Measurements from ENCODE around the gene POLR1A.

The POLR1A gene

GRCh38 chr2:86019121-86019520 lies 86.6 kb downstream of the POLR1A start:
- DNase-seq = no peak

- DNase-seq = no peak
These were observed 87.5 kb downstream of the POLR1A start for GRCh38 chr2:86017901-86018896.

DNA sequence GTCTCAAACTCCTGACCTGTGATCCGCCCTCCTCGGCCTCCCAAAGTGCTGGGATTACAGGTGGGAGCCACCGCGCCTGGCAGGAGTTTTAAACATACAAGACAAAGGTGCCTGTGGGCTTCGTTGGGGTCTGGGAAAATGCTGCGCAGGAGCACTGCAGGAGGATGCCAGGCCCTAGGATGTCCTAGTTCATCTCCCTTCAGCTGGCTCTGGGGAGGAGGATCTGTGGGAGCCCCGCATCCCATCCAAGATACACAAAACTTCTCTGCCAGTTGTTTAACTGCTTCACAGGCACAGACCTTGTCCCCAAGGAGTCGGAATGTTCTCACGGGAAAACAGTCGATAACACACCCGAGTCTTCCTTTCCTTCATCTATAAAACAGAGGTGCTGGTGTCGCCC lies 89.1 kb downstream of the POLR1A start:
- DNase-seq = no peak

DNA sequence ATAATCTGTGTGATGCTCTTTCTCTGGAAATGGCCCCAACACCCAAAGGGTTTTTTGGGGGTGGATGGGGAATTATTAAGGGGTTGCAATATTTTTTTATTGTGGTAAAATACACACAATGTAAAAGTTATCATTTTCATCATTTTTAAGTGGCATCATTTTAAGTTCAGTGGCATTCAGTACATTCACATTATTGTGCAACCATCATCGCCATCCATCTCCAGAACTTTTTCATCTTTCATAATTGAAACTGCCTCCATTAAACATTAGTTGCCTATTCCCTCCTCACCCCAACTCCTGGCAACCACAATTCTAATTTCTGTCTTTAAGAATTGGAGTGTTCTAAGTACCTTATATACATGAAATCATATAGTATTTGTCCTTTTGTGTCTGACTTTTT lies 90.0 kb downstream of the POLR1A start:
- no peak for DNase-seq

DNA sequence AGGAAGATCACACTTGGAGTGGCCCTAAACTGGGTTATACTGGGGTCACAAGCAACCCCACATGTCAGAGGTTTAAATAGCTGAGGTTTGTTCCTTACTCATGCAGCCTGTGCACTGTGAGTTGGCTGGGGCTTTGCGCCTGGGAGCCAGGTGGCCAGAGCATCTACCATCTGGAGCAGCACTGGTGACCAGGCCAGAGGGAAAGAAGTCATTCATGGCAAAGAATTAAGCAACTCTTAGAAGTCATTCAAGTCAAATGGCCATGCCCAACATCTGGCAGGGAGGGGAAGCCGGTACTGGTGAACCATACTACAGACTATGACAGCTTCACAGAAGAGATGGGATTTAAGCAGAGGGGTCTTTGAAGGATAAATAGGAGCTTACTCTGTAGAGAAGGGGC lies 90.7 kb downstream of the POLR1A start:
- no peak for DNase-seq

GRCh38 chr2:86014493-86014892 lies 91.2 kb downstream of the POLR1A start:
- no peak for DNase-seq

DNA sequence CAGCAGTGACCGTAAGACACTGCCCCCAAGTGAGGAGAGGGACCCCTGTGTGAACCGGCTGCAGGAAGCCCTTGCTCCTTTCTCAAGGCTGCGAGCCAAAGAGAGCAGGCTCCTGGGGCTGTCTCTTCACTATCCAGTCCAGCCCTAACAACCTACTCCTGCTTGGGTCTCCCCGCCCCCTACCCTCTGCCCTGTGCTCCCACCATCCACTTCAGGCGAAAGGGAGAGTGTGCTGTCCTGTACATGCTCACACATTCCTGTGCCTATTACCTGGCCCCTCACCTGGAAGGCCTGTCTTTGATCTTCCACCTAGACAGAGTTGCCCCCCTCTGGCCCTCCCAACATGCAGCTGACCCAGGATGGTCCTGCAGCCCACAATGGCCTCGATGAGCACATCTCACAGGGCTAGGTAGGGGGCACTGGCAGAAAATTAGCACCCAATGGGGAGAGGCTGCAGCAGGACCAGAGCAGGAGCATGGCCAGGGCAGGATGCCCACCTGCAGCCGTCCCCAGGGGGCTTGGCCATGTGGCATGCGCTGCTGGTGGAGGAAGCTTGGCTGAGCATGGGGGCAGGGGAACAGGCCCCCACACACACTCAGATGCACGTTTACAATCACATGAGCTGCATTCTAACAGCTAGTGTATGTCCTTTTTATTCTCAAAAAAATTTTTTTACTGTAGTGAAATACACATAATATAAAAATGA lies 93.5 kb downstream of the POLR1A start:
- DNase-seq = no peak

DNA sequence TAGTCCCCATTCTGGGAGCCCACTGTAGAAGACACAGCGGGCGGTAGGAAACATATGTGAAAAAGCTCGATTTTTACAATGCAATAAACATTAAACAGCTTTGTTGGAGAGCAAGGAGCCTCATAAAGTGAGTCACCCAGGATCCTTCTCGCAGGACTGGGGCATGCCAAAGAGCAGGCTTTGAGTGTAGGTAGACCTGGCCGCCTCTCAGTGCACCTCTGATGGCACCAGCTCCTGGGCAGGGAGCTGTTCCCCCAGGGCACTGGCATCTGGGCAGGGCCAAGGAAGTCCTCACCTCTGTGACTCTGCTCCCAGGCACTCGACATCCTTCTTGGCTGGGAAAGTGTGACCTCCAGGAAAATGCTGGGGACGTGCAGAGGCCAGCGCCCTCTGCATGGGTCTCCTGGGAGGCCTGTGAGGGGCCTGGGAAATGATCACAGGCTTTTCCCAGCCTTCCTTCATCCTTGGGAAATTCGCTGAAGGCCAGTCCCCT lies 94.2 kb downstream of the POLR1A start:
- no peak for DNase-seq

GRCh38 chr2:86010083-86010482 lies 95.6 kb downstream of the POLR1A start:
- DNase-seq = no peak

GRCh38 chr2:86006524-86006923 lies 99.2 kb downstream of the POLR1A start:
- no peak for DNase-seq

GRCh38 chr2:86003967-86004366 lies 101.7 kb downstream of the POLR1A start:
- peak; percentile 55 for DNase-seq

DNA sequence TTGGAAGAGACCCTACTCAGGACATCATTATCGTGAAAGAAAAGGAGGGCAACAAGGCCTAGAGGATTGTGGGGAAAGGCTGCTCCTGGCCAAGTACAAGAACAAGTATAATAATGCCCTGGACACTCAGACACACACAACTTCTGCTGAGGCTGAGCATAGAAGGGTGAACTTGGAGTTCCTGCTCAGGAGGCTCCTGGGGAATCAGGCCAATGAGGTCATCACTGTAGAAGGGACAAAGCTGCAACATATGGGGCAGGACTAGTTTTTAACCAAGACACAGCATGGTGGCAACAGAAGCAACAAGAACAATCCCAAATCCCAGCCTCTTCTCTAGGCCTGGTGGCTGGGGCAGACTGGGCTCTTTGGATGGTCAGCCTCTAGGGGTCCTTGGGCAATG lies 102.6 kb downstream of the POLR1A start:
- DNase-seq = no peak

DNA sequence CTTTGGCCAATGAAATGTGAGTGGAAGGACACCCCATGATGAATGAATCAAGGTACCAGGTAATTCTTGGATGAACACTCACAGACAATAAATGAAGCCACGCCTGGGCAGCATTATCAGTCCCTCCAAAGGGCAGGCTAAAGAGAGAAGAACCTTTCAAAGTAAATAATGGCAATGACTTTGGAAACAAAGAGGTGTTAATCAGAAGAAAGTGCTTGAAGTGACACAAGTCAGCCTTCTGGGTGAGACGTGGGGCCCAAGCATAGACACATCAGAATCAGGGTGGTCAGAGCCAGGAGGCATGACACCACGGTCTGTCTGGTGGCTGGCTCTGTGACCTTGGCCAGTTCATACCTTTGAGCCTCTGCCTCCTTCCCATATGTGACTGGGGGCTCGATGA lies 103.3 kb downstream of the POLR1A start:
- DNase-seq = no peak

- no peak for DNase-seq
These were observed 104.4 kb downstream of the POLR1A start for GRCh38 chr2:86001326-86001725.

- DNase-seq = no peak
These were observed 104.8 kb downstream of the POLR1A start for GRCh38 chr2:86000938-86001312.

DNA sequence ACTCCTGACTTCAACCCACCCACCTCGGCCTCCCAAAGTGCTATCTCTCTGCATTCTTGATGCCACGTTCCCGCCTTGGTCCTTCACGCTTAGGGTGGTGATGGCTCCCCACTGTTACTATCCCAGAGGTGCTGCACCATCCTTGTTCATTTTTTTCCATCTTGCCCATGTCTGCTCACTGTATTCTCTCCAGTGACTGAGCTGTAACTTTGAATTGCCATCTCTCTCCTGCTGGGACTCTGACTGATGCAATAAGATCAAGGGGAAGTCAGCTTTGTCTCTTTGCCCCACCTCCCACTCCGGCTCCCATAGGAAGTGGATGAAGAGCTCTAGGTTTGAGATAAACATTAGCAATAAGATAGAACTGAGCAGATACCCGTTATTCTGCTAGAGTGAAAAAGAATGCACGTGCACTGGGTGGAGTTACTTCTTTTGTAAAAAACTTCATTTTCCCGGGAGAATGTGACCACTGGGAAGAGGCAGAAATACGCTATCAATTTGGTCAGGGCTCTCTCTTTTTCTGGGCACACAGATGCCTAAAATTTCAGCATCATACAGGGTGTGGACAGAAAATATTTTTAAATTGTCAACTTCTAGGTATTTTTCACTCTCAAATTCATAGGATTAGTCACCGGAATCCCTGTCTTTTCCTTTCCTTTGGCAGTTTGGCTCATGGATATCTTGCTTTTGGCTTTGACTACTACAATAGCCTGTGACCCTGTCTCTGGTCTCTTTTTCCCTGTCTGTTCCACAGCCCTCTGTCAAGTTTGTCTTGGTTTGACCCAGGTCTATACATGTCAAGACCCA lies 105.4 kb downstream of the POLR1A start:
- peak; percentile 61 for DNase-seq

DNA sequence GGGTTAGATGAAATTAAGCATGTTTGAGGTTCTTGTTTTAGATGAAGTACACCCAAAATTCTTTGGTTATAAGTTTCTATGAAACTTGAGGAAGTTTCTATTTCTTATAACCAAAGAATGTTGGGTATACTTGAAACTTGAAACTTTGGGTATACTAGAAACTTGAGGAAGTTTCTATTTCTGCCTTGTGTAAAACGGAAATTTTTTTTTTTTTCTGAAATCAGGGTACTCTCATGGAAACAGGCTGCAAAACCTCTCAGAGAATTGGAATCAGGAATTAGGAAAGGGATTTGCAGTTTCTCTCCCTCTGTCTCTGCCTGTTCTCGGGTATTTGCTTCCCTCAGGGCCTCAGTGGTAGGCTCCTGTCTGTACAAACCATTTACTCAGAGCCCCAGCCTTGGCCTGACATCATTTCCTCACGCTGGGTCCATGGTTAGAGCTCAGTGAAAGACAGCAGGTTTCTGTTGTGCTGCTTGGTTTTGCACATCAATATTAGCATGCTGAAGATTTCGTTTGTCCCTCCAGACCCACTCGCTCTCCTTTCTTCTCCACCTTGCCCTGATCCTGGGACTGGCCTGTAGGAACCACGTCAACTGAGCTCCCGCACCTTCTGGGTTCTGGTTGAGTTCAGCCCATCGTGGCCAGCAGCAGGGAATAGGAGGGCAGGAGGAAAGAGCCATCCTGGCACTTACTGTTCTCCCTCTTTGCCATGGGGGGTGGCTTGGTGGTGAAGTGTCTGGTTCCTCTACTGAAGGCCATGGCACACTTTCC lies 106.4 kb downstream of the POLR1A start:
- DNase-seq = peak; percentile 52

DNA sequence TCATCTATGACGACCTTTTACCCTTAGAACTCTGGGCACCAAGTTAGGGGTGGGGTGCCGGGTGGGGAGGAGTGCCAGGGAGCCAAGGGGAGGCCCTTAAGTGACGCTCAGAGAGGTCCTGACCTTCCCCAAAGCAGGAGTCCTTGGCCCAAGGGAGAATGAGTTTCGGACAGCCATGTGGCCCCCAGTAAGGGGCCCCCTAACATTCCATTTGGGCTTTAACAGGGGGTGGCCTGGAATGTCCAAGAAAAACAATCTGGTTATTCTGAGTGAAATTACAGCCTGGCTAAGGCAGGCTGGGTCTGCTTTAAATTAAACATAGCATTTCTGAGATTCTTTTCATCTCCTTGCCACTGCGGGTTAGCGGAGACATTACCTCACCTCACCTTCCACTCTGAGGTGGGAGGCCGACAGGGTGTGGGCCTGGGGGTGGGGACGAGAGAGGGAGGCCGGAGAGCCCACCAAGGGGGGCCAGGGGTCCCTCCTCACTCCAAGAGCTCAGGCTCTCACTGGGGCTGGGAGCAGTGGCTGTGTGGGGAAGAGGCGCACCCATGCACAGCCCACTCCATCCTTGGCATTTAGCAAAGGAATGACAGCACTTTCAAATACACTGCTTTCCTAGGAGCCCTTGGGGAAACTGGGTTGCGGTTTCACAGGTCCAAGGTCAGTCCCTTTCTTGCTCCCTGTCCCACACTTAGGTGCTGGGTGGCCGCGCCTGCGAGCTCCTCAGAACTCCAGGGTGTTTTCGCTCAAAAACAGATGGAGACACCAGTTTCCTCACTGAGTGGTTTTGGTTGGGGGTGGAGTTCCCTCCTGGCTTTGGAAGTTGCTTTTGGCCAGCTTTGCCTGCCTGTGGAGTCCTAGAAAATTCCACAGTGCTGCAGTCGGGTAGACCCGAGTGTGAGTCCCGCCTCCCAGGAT lies 107.4 kb downstream of the POLR1A start:
- no peak for DNase-seq

DNA sequence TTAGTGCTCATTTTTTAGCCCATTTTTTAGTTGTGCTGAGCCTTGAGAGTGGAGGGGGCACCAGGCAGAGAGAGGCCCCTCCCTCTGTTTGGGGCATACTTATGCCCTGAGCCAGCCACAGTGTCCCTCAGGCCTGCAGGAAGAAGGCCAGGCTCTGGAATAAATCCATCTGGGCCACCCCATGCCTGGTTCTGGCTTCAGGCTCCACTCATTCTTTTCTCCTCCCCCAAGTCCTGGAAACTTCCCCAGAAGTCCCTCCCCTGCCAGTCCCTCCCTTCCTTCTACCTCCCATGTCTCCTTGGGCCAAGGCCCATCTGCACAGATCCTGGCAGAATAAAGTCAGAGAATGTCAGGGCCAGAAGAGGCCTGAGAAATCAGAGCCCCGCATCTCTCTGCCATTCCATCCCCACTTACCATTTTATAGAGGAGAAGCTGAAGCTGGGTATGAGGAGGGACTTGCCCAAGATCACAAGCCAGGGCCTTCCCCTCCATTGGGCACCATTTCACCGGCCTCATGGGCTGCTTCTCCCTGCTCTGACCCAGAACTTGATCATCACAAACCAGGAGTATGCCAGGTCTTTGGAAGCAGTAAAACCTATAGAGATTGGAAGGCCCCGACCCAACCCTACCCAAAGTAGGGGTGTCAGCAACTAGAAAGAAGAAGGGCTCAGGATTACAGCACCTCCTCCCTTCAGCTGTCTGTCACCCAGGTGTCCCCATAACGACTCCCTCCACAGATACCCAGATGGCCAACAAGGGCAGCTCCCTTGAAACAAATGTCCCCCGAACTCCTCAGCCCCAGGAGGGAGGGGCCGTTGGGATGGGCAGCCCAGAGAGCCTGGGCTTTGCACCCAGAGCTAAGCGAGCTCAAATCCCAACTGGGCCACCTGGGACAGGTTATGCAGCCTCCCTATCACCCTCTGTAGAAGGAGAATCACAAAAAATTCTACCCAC lies 108.4 kb downstream of the POLR1A start:
- DNase-seq = no peak

DNA sequence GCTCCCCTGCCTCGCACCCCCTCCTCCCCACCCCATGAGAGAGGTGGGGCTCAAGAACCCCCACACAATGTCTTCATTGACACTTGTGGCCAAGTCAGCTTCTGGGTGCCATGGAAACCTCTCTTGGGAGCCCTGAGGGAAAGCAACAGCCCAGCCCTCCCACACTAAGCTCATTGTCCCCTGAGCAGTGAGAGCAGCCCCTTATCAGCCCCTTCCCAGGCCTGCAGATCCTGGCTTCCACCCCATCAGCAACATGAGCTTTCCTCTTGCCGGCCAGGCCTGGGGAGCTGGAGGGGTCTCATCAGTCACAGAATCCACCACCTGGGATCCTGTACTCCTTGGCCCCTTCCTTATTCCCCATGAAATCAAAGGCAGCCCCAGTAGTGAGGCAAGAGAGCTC lies 109.1 kb downstream of the POLR1A start:
- DNase-seq = peak; percentile 79

All from hematopoietic multipotent progenitor cell treated with erythropoietin and hydrocortisone succinate and interleukin-3 and kit ligand, for 4 days (in vitro differentiated cells).